ENCODE measurements around the gene HIPK4.
"Not testable (repeated sequence)": the region's sequence is repeated elsewhere in the genome, so short reads cannot be mapped to it uniquely, and the experiment has no call there.

The HIPK4 gene

GRCh38 chr19:40337594-40337993 is 52.4 kb downstream of the HIPK4 start:
- peaks cover 6% of the 10 kb centered on the region for H3K4me1 Mint-ChIP-seq
- no peak overlapping the region for H3K4me3 Mint-ChIP-seq
- no peaks in the 10 kb centered on the region for H3K27me3 Mint-ChIP-seq
- ATAC-seq (ENCODE audit: low read depth) (no peak), DNase-seq (ENCODE audit: low spot score in 2 of 2) (no peak)
- H3K27ac Mint-ChIP-seq: no peak overlapping the region
- H3K9me3 Mint-ChIP-seq: no peaks in the 10 kb centered on the region
- peaks cover 27% of the 10 kb centered on the region for H3K36me3 Mint-ChIP-seq

- ATAC-seq (ENCODE audit: low read depth): no peak
- Mint-ChIP-seq H3K9me3 (no peaks in the 10 kb centered on the region), H3K4me1 (peaks cover 2% of the 10 kb centered on the region), H3K36me3 (peaks cover 28% of the 10 kb centered on the region), H3K27me3 (no peaks in the 10 kb centered on the region), H3K27ac (no peak overlapping the region), H3K4me3 (no peak overlapping the region)
- no peak for DNase-seq (ENCODE audit: low spot score in 2 of 2)
These were observed 52.9 kb downstream of the HIPK4 start for GRCh38 chr19:40337107-40337506.

- Mint-ChIP-seq H3K36me3 (peaks cover 29% of the 10 kb centered on the region), H3K4me3 (no peak overlapping the region), H3K27me3 (no peaks in the 10 kb centered on the region), H3K9me3 (no peaks in the 10 kb centered on the region), H3K27ac (no peak overlapping the region), H3K4me1 (peaks cover 2% of the 10 kb centered on the region)
- no peak for ATAC-seq (ENCODE audit: low read depth)
- DNase-seq (ENCODE audit: low spot score in 2 of 2): no peak
These were observed 53.4 kb downstream of the HIPK4 start for GRCh38 chr19:40336601-40336900.

- ATAC-seq (ENCODE audit: low read depth) (no peak), DNase-seq (ENCODE audit: low spot score in 2 of 2) (no peak)
- Mint-ChIP-seq H3K4me1 (peaks cover 2% of the 10 kb centered on the region), H3K27me3 (no peaks in the 10 kb centered on the region), H3K4me3 (no peak overlapping the region), H3K9me3 (no peaks in the 10 kb centered on the region), H3K27ac (no peak overlapping the region), H3K36me3 (peaks cover 29% of the 10 kb centered on the region)
These were observed 54.0 kb downstream of the HIPK4 start for GRCh38 chr19:40335855-40336600.

GRCh38 chr19:40335101-40335500 is 54.9 kb downstream of the HIPK4 start:
- H3K4me3 Mint-ChIP-seq: no peak overlapping the region
- peaks cover 2% of the 10 kb centered on the region for H3K4me1 Mint-ChIP-seq
- peaks cover 29% of the 10 kb centered on the region for H3K36me3 Mint-ChIP-seq
- ATAC-seq (ENCODE audit: low read depth): no peak
- no peak overlapping the region for H3K27ac Mint-ChIP-seq
- no peaks in the 10 kb centered on the region for H3K9me3 Mint-ChIP-seq
- DNase-seq (ENCODE audit: low spot score in 2 of 2): no peak
- H3K27me3 Mint-ChIP-seq: no peaks in the 10 kb centered on the region

GRCh38 chr19:40333083-40333482 is 56.9 kb downstream of the HIPK4 start:
- not testable (repeated sequence) for ATAC-seq (ENCODE audit: low read depth); H3K9me3 Mint-ChIP-seq; H3K27me3 Mint-ChIP-seq; H3K4me3 Mint-ChIP-seq; DNase-seq (ENCODE audit: low spot score in 2 of 2); H3K4me1 Mint-ChIP-seq; H3K27ac Mint-ChIP-seq
- H3K36me3 Mint-ChIP-seq: peaks cover 32% of the 10 kb centered on the region

- no peak overlapping the region for H3K4me3 Mint-ChIP-seq
- H3K36me3 Mint-ChIP-seq: peaks cover 34% of the 10 kb centered on the region
- DNase-seq (ENCODE audit: low spot score in 2 of 2) (no peak), ATAC-seq (ENCODE audit: low read depth) (no peak)
- H3K27ac Mint-ChIP-seq: no peak overlapping the region
- H3K4me1 Mint-ChIP-seq: no peaks in the 10 kb centered on the region
- no peaks in the 10 kb centered on the region for H3K27me3 Mint-ChIP-seq
- H3K9me3 Mint-ChIP-seq: no peaks in the 10 kb centered on the region
These were observed 57.3 kb downstream of the HIPK4 start for GRCh38 chr19:40332669-40333068.

- no peaks in the 10 kb centered on the region for H3K9me3 Mint-ChIP-seq
- H3K27ac Mint-ChIP-seq: no peak overlapping the region
- H3K36me3 Mint-ChIP-seq: peaks cover 38% of the 10 kb centered on the region
- no peak overlapping the region for H3K4me3 Mint-ChIP-seq
- no peaks in the 10 kb centered on the region for H3K4me1 Mint-ChIP-seq
- no peak for DNase-seq (ENCODE audit: low spot score in 2 of 2)
- no peak for ATAC-seq (ENCODE audit: low read depth)
- no peaks in the 10 kb centered on the region for H3K27me3 Mint-ChIP-seq
These were observed 58.9 kb downstream of the HIPK4 start for GRCh38 chr19:40331052-40331451.
